Activated naive CD8-positive, alpha-beta T cell treated with anti-CD3 and anti-CD28 coated beads for 36 hours (primary cell): Measurements from ENCODE around the gene TEK. TPM values are rescaled to one million over a fixed set of nuclear protein-coding genes. Genes with fewer than 3 reads are reported as not detected.
"Not testable (repeated sequence)": the region's sequence is repeated elsewhere in the genome, so short reads cannot be mapped to it uniquely, and the experiment has no call there.

Experiments used
- DNase-seq: peaks from one replicate; pipeline ENCODE4 v3.0.0; 2021
- H3K27ac Mint-ChIP-seq: one replicate; pipeline ENCODE4 v1.8.0; 2022; ENCODE audit warnings: mild to moderate bottlenecking, moderate library complexity, mixed read lengths
- H3K27me3 Mint-ChIP-seq: one replicate; pipeline ENCODE4 v1.8.0; 2022; ENCODE audit warnings: mild to moderate bottlenecking, mixed read lengths
- H3K36me3 Mint-ChIP-seq: one replicate; pipeline ENCODE4 v1.8.0; 2021; ENCODE audit warnings: mild to moderate bottlenecking, mixed read lengths
- H3K4me1 Mint-ChIP-seq: one replicate; pipeline ENCODE4 v1.8.0; 2021; ENCODE audit warnings: mixed read lengths
- H3K4me3 Mint-ChIP-seq: one replicate; pipeline ENCODE4 v1.8.0; 2022; ENCODE audit warnings: mild to moderate bottlenecking, moderate library complexity, mixed read lengths
- H3K9me3 Mint-ChIP-seq: one replicate; pipeline ENCODE4 v1.8.0; 2022; ENCODE audit warnings: mixed read lengths
- total RNA-seq, 2 experiments: library from RNA; stranded (reverse); gene quantifications; one replicate each; pipeline ENCODE4 v1.2.3, GENCODE V29; 2021

Gene TEK
- total RNA-seq, 2 experiments from 2014 or later: not detected

- DNase-seq: no peak
- H3K4me1 Mint-ChIP-seq: no peaks in the 10 kb centered on the region
- H3K27me3 Mint-ChIP-seq: peaks cover 4% of the 10 kb centered on the region
- no peak overlapping the region for H3K27ac Mint-ChIP-seq
- H3K36me3 Mint-ChIP-seq: no peaks in the 10 kb centered on the region
- no peak overlapping the region for H3K4me3 Mint-ChIP-seq
- no peaks in the 10 kb centered on the region for H3K9me3 Mint-ChIP-seq
Measured at GRCh38 chr9:27205198-27205597, 96.2 kb downstream of the TEK start.

- DNase-seq: no peak
- peaks cover 4% of the 10 kb centered on the region for H3K27me3 Mint-ChIP-seq
- H3K4me1 Mint-ChIP-seq: no peaks in the 10 kb centered on the region
- no peaks in the 10 kb centered on the region for H3K36me3 Mint-ChIP-seq
- no peak overlapping the region for H3K27ac Mint-ChIP-seq
- no peaks in the 10 kb centered on the region for H3K9me3 Mint-ChIP-seq
- no peak overlapping the region for H3K4me3 Mint-ChIP-seq
Measured at GRCh38 chr9:27206041-27206440, 97.0 kb downstream of the TEK start.

DNA sequence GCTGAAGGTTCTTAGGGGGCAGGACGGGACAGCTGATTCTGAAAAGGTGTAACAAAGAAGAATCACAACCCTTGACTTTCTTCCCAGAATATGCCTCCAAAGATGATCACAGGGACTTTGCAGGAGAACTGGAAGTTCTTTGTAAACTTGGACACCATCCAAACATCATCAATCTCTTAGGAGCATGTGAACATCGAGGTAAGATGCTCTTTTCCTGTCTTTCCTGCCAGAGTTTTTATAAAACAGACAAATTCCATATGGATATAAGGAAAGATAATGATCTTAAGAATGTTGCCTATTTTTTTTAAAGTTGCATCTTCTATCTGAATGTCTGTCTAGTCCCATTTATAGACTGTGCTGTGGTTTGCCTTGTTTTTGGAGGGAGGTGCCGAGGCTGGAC is 100.0 kb downstream of the TEK start:
- Mint-ChIP-seq H3K27ac (no peak overlapping the region), H3K9me3 (no peaks in the 10 kb centered on the region), H3K4me3 (no peak overlapping the region), H3K27me3 (peaks cover 4% of the 10 kb centered on the region), H3K4me1 (no peaks in the 10 kb centered on the region), H3K36me3 (no peaks in the 10 kb centered on the region)
- no peak for DNase-seq

DNA sequence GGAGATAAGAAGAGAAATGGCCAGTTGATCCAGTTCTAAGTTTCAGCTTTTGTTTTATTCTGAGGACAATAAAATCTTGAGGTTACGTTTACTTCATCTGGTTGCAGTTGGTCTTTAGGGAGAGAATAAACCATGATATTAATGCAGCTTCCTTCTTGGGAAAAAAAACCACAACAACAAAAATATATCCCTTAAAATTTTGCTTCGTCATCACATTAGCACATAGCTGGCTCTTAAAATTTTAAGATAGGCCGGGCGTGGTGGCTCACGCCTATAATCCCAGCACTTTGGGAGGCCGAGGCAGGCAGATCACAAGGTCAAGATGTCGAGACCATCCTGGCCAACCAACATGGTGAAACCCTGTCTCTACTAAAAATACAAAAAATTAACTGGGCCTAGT is 101.6 kb downstream of the TEK start:
- no peak for DNase-seq

GRCh38 chr9:27212191-27212590 is 103.2 kb downstream of the TEK start:
- H3K27me3 Mint-ChIP-seq: no peaks in the 10 kb centered on the region
- no peaks in the 10 kb centered on the region for H3K36me3 Mint-ChIP-seq
- H3K4me1 Mint-ChIP-seq: no peaks in the 10 kb centered on the region
- DNase-seq: no peak
- no peak overlapping the region for H3K4me3 Mint-ChIP-seq
- H3K9me3 Mint-ChIP-seq: no peaks in the 10 kb centered on the region
- H3K27ac Mint-ChIP-seq: no peak overlapping the region

More for the DNA sequence above, 101.6 kb downstream of the TEK start:
- Mint-ChIP-seq H3K4me1 (no peaks in the 10 kb centered on the region), H3K27me3 (peaks cover 3% of the 10 kb centered on the region), H3K36me3 (no peaks in the 10 kb centered on the region), H3K9me3 (no peaks in the 10 kb centered on the region), H3K4me3 (no peak overlapping the region), H3K27ac (no peak overlapping the region)

DNA sequence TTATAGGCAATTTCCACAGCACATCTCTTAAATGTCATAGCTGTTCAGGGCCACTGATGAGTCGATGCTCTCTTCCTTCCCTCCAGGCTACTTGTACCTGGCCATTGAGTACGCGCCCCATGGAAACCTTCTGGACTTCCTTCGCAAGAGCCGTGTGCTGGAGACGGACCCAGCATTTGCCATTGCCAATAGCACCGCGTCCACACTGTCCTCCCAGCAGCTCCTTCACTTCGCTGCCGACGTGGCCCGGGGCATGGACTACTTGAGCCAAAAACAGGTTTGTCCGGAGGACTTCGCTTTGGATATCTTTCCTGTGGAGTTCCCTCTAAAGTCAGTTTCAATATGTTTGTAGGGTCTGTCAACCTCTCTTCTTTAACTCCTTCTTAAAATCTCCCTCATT is 103.6 kb downstream of the TEK start:
- DNase-seq: no peak
- no peak overlapping the region for H3K27ac Mint-ChIP-seq
- no peaks in the 10 kb centered on the region for H3K4me1 Mint-ChIP-seq
- no peaks in the 10 kb centered on the region for H3K9me3 Mint-ChIP-seq
- no peaks in the 10 kb centered on the region for H3K36me3 Mint-ChIP-seq
- H3K27me3 Mint-ChIP-seq: no peaks in the 10 kb centered on the region
- H3K4me3 Mint-ChIP-seq: no peak overlapping the region

GRCh38 chr9:27227192-27227591 is 118.2 kb downstream of the TEK start:
- no peak overlapping the region for H3K4me3 Mint-ChIP-seq

DNA sequence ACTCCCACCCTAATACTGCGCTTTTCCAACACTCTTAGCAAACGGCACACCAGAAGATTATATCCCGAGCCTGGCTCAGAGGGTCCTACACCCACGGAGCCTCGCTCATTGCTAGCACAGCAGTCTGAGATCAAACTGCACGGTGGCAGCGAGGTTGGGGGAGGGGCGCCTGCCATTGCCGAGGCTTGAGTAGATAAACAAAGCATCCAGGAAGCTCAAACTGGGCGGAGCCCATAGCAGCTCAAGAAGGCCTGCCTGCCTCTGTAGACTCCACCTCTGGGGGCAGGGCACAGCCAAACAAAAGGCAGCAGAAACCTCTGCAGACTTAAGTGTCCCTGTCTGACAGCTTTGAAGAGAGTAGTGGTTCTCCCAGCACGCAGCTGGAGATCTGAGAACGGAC is 130.6 kb downstream of the TEK start:
- DNase-seq, H3K27ac Mint-ChIP-seq, H3K4me1 Mint-ChIP-seq, H3K27me3 Mint-ChIP-seq, H3K36me3 Mint-ChIP-seq, H3K4me3 Mint-ChIP-seq: not testable (repeated sequence)
- H3K9me3 Mint-ChIP-seq: peaks cover 13% of the 10 kb centered on the region

More at GRCh38 chr9:27227192-27227591, 118.2 kb downstream of the TEK start:
- H3K4me1 Mint-ChIP-seq: no peaks in the 10 kb centered on the region
- no peak overlapping the region for H3K27ac Mint-ChIP-seq
- peaks cover under 1% of the 10 kb centered on the region for H3K9me3 Mint-ChIP-seq
- no peaks in the 10 kb centered on the region for H3K36me3 Mint-ChIP-seq
- H3K27me3 Mint-ChIP-seq: no peaks in the 10 kb centered on the region
- no peak for DNase-seq

GRCh38 chr9:27247756-27248155 is 138.7 kb downstream of the TEK start:
- Mint-ChIP-seq H3K9me3 (peaks cover 2% of the 10 kb centered on the region), H3K27ac (no peak overlapping the region), H3K27me3 (peaks cover 18% of the 10 kb centered on the region), H3K4me1 (no peaks in the 10 kb centered on the region), H3K36me3 (no peaks in the 10 kb centered on the region), H3K4me3 (no peak overlapping the region)
- DNase-seq: peak; percentile 1

GRCh38 chr9:27248702-27249101 is 139.7 kb downstream of the TEK start:
- H3K4me3 Mint-ChIP-seq: no peak overlapping the region
- DNase-seq: no peak
- H3K4me1 Mint-ChIP-seq: no peaks in the 10 kb centered on the region
- H3K9me3 Mint-ChIP-seq: no peaks in the 10 kb centered on the region
- peaks cover 18% of the 10 kb centered on the region for H3K27me3 Mint-ChIP-seq
- H3K36me3 Mint-ChIP-seq: no peaks in the 10 kb centered on the region
- no peak overlapping the region for H3K27ac Mint-ChIP-seq

- H3K36me3 Mint-ChIP-seq: no peaks in the 10 kb centered on the region
- peaks cover 1% of the 10 kb centered on the region for H3K9me3 Mint-ChIP-seq
- no peak for DNase-seq
- no peaks in the 10 kb centered on the region for H3K27me3 Mint-ChIP-seq
- no peak overlapping the region for H3K27ac Mint-ChIP-seq
- no peaks in the 10 kb centered on the region for H3K4me1 Mint-ChIP-seq
- no peak overlapping the region for H3K4me3 Mint-ChIP-seq
Measured at GRCh38 chr9:27258662-27259061, 149.6 kb downstream of the TEK start.

DNA sequence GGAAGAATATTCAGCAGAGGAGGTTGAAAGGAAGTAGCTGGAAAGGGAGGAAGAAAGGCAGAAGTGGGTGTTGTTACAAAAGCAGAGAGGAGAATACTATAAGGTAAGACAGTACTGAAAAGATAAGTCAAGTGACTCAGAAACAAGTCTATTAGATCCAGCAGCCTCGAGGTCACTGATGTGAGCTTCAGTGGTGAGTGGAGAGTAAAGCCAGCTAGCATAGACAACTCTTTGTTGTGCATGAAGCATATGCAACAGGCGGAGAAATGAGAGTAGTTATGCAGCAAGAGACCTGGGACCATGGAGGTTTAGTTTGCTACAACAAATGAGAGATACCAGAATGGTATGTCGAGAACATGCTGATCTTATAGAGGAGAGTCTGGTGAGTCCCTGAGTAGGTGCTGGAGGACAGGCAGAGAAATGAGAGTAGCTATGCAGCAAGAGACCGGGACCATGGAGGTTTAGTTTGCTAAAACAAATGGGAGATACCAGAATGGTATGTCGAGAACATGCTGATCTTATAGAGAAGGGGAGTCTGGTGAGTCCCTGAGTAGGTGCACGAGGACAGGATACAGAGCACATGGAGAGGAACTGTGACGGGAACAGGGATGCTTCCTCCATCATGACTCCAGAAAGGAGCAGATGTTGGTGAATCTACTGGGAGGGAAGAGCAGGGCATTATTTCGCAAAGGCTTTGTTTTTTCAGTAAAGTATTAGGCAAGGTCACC is 151.9 kb downstream of the TEK start:
- Mint-ChIP-seq H3K27me3 (peaks cover 3% of the 10 kb centered on the region), H3K9me3 (no peaks in the 10 kb centered on the region), H3K27ac (no peak overlapping the region), H3K4me1 (no peaks in the 10 kb centered on the region), H3K36me3 (no peaks in the 10 kb centered on the region), H3K4me3 (no peak overlapping the region)
- no peak for DNase-seq

- Mint-ChIP-seq H3K36me3 (no peaks in the 10 kb centered on the region), H3K27ac (no peak overlapping the region), H3K4me3 (no peak overlapping the region), H3K27me3 (peaks cover 3% of the 10 kb centered on the region), H3K4me1 (no peaks in the 10 kb centered on the region), H3K9me3 (no peaks in the 10 kb centered on the region)
- DNase-seq: no peak
Measured at GRCh38 chr9:27261517-27262211, 152.6 kb downstream of the TEK start.

DNA sequence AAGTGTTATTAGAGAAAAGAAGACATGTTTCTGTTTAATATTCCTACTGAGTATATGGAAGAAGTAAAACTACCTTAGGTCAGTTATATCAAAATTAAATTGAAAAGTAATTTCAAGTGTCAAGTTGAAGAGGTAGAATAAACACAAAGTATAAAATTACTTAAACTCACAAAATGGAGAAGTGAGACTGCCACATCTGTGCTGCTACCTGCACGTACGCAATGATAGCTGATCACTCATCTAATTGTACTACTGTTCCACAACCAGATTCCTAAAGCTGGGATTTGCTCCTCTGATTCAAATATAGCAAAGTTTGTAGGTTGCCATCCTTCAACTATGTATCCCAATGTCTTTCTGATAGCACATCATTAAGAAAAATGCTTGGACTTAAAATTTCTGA is 163.1 kb downstream of the TEK start:
- no peaks in the 10 kb centered on the region for H3K9me3 Mint-ChIP-seq
- H3K4me3 Mint-ChIP-seq: no peak overlapping the region
- H3K27me3 Mint-ChIP-seq: no peaks in the 10 kb centered on the region
- H3K27ac Mint-ChIP-seq: no peak overlapping the region
- no peak for DNase-seq
- H3K36me3 Mint-ChIP-seq: no peaks in the 10 kb centered on the region
- no peaks in the 10 kb centered on the region for H3K4me1 Mint-ChIP-seq

DNA sequence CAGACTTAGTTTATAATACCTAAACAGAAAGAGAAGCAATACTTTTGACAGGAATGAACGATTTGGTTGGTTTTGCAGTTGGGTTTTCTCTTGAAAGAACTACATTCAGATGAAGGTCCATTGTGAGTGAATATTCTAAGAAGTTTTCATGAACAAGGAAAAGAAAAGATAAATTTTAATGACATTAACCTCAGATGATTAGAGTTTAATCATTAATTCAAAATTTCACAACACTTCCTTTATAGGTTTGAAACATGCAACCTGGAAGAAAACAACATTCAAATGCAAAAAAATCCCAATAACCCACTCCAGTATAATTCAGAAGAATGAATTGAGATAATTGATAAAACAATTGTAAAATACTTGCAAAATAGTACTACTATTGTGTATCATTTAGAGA is 164.2 kb downstream of the TEK start:
- Mint-ChIP-seq H3K4me1 (no peaks in the 10 kb centered on the region), H3K4me3 (no peak overlapping the region)

More for the DNA sequence above, 164.2 kb downstream of the TEK start:
- Mint-ChIP-seq H3K9me3 (no peaks in the 10 kb centered on the region), H3K36me3 (no peaks in the 10 kb centered on the region), H3K27me3 (no peaks in the 10 kb centered on the region), H3K27ac (no peak overlapping the region)
- no peak for DNase-seq
